Neuronal stem cell (in vitro differentiated cells): ENCODE measurements around the gene SNX13.

Source experiments
- DNase-seq: peaks from one replicate; pipeline ENCODE4 v3.0.0-alpha.2; 2013; ENCODE audit warnings: low spot score
- H2AFZ ChIP-seq: one replicate; pipeline ENCODE4 v1.6.1; 2013; ENCODE audit warnings: mild to moderate bottlenecking, low read length, inconsistent platforms
- H2AK5ac ChIP-seq: 2 replicates; pipeline ENCODE4 v1.6.1; 2013; ENCODE audit warnings: low read depth, mild to moderate bottlenecking, inconsistent platforms, low read length, moderate library complexity, mixed read lengths
- H2BK120ac ChIP-seq: 2 replicates; pipeline ENCODE4 v1.6.1; 2013; ENCODE audit warnings: low read depth, mild to moderate bottlenecking, inconsistent platforms, low read length, moderate library complexity, mixed read lengths
- H2BK12ac ChIP-seq: one replicate; pipeline ENCODE4 v1.6.1; 2013; ENCODE audit warnings: low read length, inconsistent platforms
- H2BK15ac ChIP-seq: 2 replicates; pipeline ENCODE4 v1.6.1; 2013; ENCODE audit warnings: mild to moderate bottlenecking, low read length, inconsistent platforms, mixed read lengths
- H2BK5ac ChIP-seq: one replicate; pipeline ENCODE4 v1.6.1; 2013; ENCODE audit warnings: inconsistent platforms, mild to moderate bottlenecking, low read length, moderate library complexity
- H3K14ac ChIP-seq: one replicate; pipeline ENCODE4 v1.6.1; 2013; ENCODE audit warnings: low read length, inconsistent platforms
- H3K18ac ChIP-seq: 2 replicates; pipeline ENCODE4 v1.6.1; 2013; ENCODE audit warnings: low read length, inconsistent platforms
- H3K23ac ChIP-seq: 2 replicates; pipeline ENCODE4 v1.6.1; 2013; ENCODE audit warnings: low read depth, mild to moderate bottlenecking, mixed read lengths, low read length, inconsistent platforms; ENCODE audit not compliant: poor library complexity
- H3K27ac ChIP-seq: replicated peaks from 3 replicates; pipeline ENCODE4 v1.5.1; 2013; ENCODE audit warnings: low read length, inconsistent platforms
- H3K27me3 ChIP-seq, 3 experiments: 2 replicates each; pipeline ENCODE4 v1.6.1; 2013; ENCODE audit warnings: low read length in 3 of 3, mild to moderate bottlenecking in 2 of 3, inconsistent platforms in 1 of 3, low read depth in 1 of 3, mixed read lengths in 1 of 3, moderate library complexity in 1 of 3; ENCODE audit not compliant: control insufficient read depth in 3 of 3, insufficient read depth in 3 of 3
- H3K36me3 ChIP-seq, 2 donors: replicated peaks in 1 of 2; 2 replicates each; pipeline ENCODE4 v1.6.1; 2013; ENCODE audit warnings: low read length in 2 of 2; ENCODE audit not compliant: control insufficient read depth in 2 of 2, insufficient read depth in 2 of 2
- H3K4ac ChIP-seq: 2 replicates; pipeline ENCODE4 v1.6.1; 2013; ENCODE audit warnings: inconsistent platforms, mild to moderate bottlenecking, low read length, moderate library complexity
- H3K4me1 ChIP-seq, 2 donors: 1 replicate in 1 of 2; 2 replicates in 1 of 2; pipeline ENCODE4 v1.6.1; 2013; ENCODE audit warnings: low read length in 2 of 2, low read depth in 1 of 2; ENCODE audit not compliant: control insufficient read depth in 2 of 2, insufficient read depth in 1 of 2
- H3K4me2 ChIP-seq: one replicate; pipeline ENCODE4 v1.6.1; 2013; ENCODE audit warnings: mild to moderate bottlenecking, low read length, inconsistent platforms; ENCODE audit not compliant: insufficient read depth, poor library complexity, severe bottlenecking
- H3K4me3 ChIP-seq, 2 donors: 2 replicates each; pipeline ENCODE4 v1.5.1; 2013; ENCODE audit warnings: low read length in 2 of 2, mild to moderate bottlenecking in 2 of 2, inconsistent platforms in 1 of 2, moderate library complexity in 1 of 2
- H3K79me1 ChIP-seq: one replicate; pipeline ENCODE4 v1.6.1; 2013; ENCODE audit warnings: low read depth, mild to moderate bottlenecking, inconsistent platforms, low read length, moderate library complexity
- H3K9ac ChIP-seq: one replicate; pipeline ENCODE4 v1.6.1; 2013; ENCODE audit warnings: mild to moderate bottlenecking, low read depth, low read length, inconsistent platforms; ENCODE audit not compliant: poor library complexity
- H3K9me3 ChIP-seq, 2 donors: replicated peaks in 1 of 2; 2 replicates each; pipeline versions ENCODE3 to v1.6.1; 2013; ENCODE audit warnings: low read length in 2 of 2, mild to moderate bottlenecking in 2 of 2, inconsistent platforms in 1 of 2, low read depth in 1 of 2, mixed read lengths in 1 of 2, moderate library complexity in 1 of 2; ENCODE audit not compliant: control insufficient read depth in 2 of 2, insufficient read depth in 1 of 2
- H4K8ac ChIP-seq: one replicate; pipeline ENCODE4 v1.6.1; 2013; ENCODE audit warnings: low read depth, mild to moderate bottlenecking, inconsistent platforms, low read length, moderate library complexity
- H4K91ac ChIP-seq: one replicate; pipeline ENCODE4 v1.6.1; 2013; ENCODE audit warnings: low read length, low read depth, mild to moderate bottlenecking, inconsistent platforms; ENCODE audit not compliant: poor library complexity
- WGBS, 2 donors: extraction: QIAGEN DNeasy Blood & Tissue Kit; methylation state at CpG; one replicate each; pipeline ENCODE4 v1.1.7; 2013; ENCODE audit warnings: missing lambda C conversion rate in 2 of 2, mixed read lengths in 1 of 2; ENCODE audit not compliant: insufficient read length in 2 of 2, insufficient replicate concordance in 1 of 2; ENCODE audit errors: extremely low coverage in 2 of 2; 5-methylcytosine and 5-hydroxymethylcytosine counted together

SNX13 gene

DNA sequence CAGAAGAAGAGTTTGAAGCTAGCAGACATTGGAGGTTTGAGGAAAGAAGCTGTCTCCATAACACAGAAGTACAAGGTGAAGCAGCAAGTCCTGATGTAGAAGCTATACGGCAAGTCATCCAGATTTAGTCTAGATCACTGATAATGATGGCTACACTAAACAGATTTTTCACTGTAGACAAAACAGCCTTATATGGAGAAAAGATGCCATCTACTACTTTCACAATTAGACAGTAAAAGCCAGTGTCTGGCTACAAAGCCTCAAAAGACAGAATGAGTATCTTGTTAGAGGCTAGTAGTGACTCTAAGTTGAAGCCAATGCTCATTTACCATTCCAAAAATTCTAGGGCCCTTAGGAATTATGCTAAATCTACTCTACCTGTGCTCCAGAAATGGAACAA lies 85.1 kb downstream of the SNX13 start:
- Histone ChIP-seq H2AK5ac (no peak overlapping the region), H4K91ac (no peak overlapping the region), H3K14ac (no peak overlapping the region), H2BK15ac (no peak overlapping the region), H3K27ac (no peak overlapping the region), H2BK12ac (no peak overlapping the region), H3K18ac (no peak overlapping the region), H3K79me1 (no peaks in the 10 kb centered on the region), H3K36me3 (peaks cover 1 to 10% of the 10 kb centered on the region in 2 donors), H3K4me2 (no peak overlapping the region), H2BK5ac (no peak overlapping the region), H4K8ac (no peak overlapping the region), H3K27me3 (no peaks in the 10 kb centered on the region), H3K23ac (no peak overlapping the region), H3K9me3 (peaks cover 1 to 9% of the 10 kb centered on the region in 2 donors), H3K4me1 (no peaks in the 10 kb centered on the region), H2BK120ac (no peak overlapping the region), H3K9ac (no peak overlapping the region), H3K4ac (no peak overlapping the region), H2AFZ (no peak overlapping the region), H3K4me3 (no peak overlapping the region)
- no peak for DNase-seq
- WGBS, 2 donors = no CpG with 5 or more reads among the region's 1 CpG

DNA sequence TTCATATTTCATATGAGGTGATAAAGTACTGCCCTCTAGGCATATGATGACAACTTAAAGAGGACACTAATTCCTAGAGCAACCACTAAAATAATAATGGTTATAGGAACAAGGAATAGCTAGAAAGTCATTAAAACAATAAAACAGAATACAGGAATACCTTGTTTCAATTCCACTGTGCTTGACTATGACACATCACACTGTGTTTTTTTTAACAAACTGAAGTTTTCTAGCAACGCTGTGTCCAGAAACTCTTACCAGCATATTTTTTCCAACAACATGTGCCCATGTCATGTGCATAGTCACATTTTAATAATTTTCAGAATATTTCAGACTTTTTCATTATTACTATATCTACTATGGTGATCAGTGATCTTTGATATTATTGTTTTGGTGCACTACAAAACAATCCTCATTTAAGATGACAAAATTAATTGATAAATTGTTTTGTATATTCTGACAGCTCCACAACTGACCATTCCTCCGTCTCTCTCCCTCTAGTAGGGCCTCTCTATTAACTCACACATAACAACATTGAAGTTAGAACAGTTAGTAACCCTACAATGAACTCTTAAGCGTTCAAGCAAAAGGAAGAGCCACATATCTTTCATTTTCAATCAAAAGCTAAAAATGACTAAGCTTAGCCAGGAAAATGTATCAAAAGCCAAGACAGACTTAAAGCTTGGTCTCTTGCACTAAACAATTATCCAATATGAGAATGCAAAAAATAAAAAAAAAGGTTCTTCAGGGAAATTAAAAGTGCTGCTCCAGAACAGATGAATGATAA lies 85.8 kb downstream of the SNX13 start:
- Histone ChIP-seq H2BK15ac (no peak overlapping the region), H3K27me3 (no peaks in the 10 kb centered on the region), H3K23ac (no peak overlapping the region), H3K4me1 (no peaks in the 10 kb centered on the region), H4K8ac (no peak overlapping the region), H4K91ac (no peak overlapping the region), H3K9me3 (peaks cover 1 to 9% of the 10 kb centered on the region in 2 donors), H3K18ac (no peak overlapping the region), H3K14ac (no peak overlapping the region), H3K4me3 (no peak overlapping the region), H3K9ac (no peak overlapping the region), H2BK120ac (no peak overlapping the region), H3K4me2 (no peak overlapping the region), H2BK5ac (no peak overlapping the region), H3K79me1 (no peaks in the 10 kb centered on the region), H3K36me3 (peaks cover 1 to 15% of the 10 kb centered on the region in 2 donors), H2BK12ac (no peak overlapping the region), H2AK5ac (no peak overlapping the region), H3K27ac (no peak overlapping the region), H2AFZ (no peak overlapping the region), H3K4ac (no peak overlapping the region)
- no CpG with 5 or more reads among the region's 3 CpGs for WGBS, 2 donors
- DNase-seq = no peak

DNA sequence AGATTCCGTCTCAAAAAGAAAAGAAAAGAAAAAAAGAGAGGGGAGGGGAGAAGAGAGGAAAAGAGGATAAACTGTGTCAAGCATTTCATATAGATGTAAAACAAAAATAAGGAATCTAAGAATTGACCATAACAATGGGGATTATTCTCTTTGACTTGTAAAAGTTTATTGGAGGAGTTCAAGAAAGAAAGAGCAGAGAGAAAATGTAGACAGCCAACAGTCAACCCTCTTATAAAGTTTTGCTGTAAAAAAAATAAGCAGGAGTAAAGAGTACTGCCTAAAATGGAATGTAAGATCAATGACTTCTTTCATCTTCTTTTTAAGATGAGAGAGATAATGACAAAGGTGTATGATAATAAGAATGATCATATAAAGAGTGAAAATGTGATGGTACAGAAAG lies 87.9 kb downstream of the SNX13 start:
- H3K9me3 ChIP-seq = peaks cover 4 to 19% of the 10 kb centered on the region in 2 donors
- no CpG with 5 or more reads among the region's 1 CpG for WGBS, 2 donors
- no peak overlapping the region for H3K4ac ChIP-seq

DNA sequence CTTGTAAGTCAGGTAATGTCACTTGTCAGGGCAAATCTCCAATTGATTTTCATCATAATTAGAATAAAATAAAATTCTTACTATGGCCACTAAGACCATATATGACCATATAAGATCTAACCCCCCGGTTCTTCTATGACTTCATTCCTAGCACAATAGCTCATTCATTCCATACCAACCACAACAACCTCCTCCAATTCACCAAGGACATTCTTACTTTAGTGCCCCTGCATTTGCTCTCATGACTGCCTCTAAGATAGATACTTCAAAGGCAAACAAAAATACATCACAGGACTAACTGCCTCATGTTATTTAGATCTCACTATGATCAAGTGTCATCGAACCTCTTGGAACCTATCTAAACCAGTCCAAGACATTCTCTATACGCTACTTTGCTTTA lies 90.8 kb downstream of the SNX13 start:
- H3K14ac ChIP-seq = no peak overlapping the region
- H2BK12ac ChIP-seq = no peak overlapping the region
- H4K8ac ChIP-seq = no peak overlapping the region
- no peaks in the 10 kb centered on the region for H3K27me3 ChIP-seq
- no peaks in the 10 kb centered on the region for H3K79me1 ChIP-seq
- no peak overlapping the region for H3K4me3 ChIP-seq
- H3K36me3 ChIP-seq = peaks cover 2 to 39% of the 10 kb centered on the region in 2 donors
- no peak overlapping the region for H3K23ac ChIP-seq
- H2AK5ac ChIP-seq = no peak overlapping the region
- no peaks in the 10 kb centered on the region for H3K4me1 ChIP-seq
- H3K18ac ChIP-seq = no peak overlapping the region
- no peak overlapping the region for H2BK120ac ChIP-seq
- no CpG with 5 or more reads among the region's 3 CpGs for WGBS, 2 donors
- H2AFZ ChIP-seq = no peak overlapping the region
- no peak overlapping the region for H4K91ac ChIP-seq
- no peak overlapping the region for H3K4me2 ChIP-seq
- peaks cover 3 to 10% of the 10 kb centered on the region in 2 donors for H3K9me3 ChIP-seq
- DNase-seq = no peak
- no peak overlapping the region for H3K4ac ChIP-seq
- H3K27ac ChIP-seq = no peak overlapping the region
- no peak overlapping the region for H3K9ac ChIP-seq
- H2BK15ac ChIP-seq = no peak overlapping the region
- no peak overlapping the region for H2BK5ac ChIP-seq

More for the DNA sequence above, 87.9 kb downstream of the SNX13 start:
- H3K23ac ChIP-seq = no peak overlapping the region
- H3K14ac ChIP-seq = no peak overlapping the region
- H3K36me3 ChIP-seq = peaks cover 4 to 28% of the 10 kb centered on the region in 2 donors
- H2AK5ac ChIP-seq = no peak overlapping the region
- no peak overlapping the region for H2BK5ac ChIP-seq
- no peaks in the 10 kb centered on the region for H3K4me1 ChIP-seq
- H3K9ac ChIP-seq = no peak overlapping the region
- no peaks in the 10 kb centered on the region for H3K27me3 ChIP-seq
- no peaks in the 10 kb centered on the region for H3K79me1 ChIP-seq
- no peak overlapping the region for H3K4me3 ChIP-seq
- H3K27ac ChIP-seq = no peak overlapping the region
- H4K91ac ChIP-seq = no peak overlapping the region
- H3K4me2 ChIP-seq = no peak overlapping the region
- H2BK12ac ChIP-seq = no peak overlapping the region
- H2BK15ac ChIP-seq = no peak overlapping the region
- no peak for DNase-seq
- H3K18ac ChIP-seq = no peak overlapping the region
- H2BK120ac ChIP-seq = no peak overlapping the region
- no peak overlapping the region for H2AFZ ChIP-seq
- H4K8ac ChIP-seq = no peak overlapping the region
